ENCODE data around the gene SEPTIN10. TPM values are rescaled to one million over a fixed set of nuclear protein-coding genes. Genes with fewer than 3 reads are reported as not detected.

Gene SEPTIN10
- total and polyA plus RNA-seq, 2 experiments from 2014 or later, result 52.3 to 85.1 TPM

GRCh38 chr2:109529532-109530449, 84.0 kb downstream of the SEPTIN10 start:
- H3K27ac Mint-ChIP-seq, result no peak overlapping the region
- H3K27me3 Mint-ChIP-seq (ENCODE audit: insufficient read depth, low read depth, poor library complexity), result peaks cover 7% of the 10 kb centered on the region
- H3K4me3 ChIP-seq, result no peak overlapping the region
- H3K9me2 ChIP-seq (ENCODE audit: insufficient read depth), result no peaks in the 10 kb centered on the region
- H3K36me3 Mint-ChIP-seq (ENCODE audit: low read depth), result no peaks in the 10 kb centered on the region
- no peak for ATAC-seq
- H2AFZ ChIP-seq, result no peak overlapping the region
- no peak overlapping the region for H3K4me2 ChIP-seq
- no peak for DNase-seq (ENCODE audit: low spot score)
- H3K9me3 Mint-ChIP-seq, result no peaks in the 10 kb centered on the region
- no peak overlapping the region for H3K4me3 Mint-ChIP-seq
- no peaks in the 10 kb centered on the region for H3K4me1 Mint-ChIP-seq
- H3K27me3 ChIP-seq (ENCODE audit: insufficient read depth), result no peaks in the 10 kb centered on the region
- no peaks in the 10 kb centered on the region for H3K79me2 ChIP-seq (replicated peaks; ENCODE audit: insufficient read depth)
- H4K20me1 ChIP-seq (replicated peaks; ENCODE audit: insufficient read depth), result no peaks in the 10 kb centered on the region
- no peaks in the 10 kb centered on the region for H3K36me3 ChIP-seq (ENCODE audit: insufficient read depth)
- H3K27ac ChIP-seq (ENCODE audit: low read depth), result no peak overlapping the region
- no peak for TF ChIP-seq EZH2 (IDR thresholded peaks at IDR 0.05; ENCODE audit: low read depth, unreplicated experiment)
- no peak for TF ChIP-seq STAT1 (IDR thresholded peaks at IDR 0.05; ENCODE audit: unreplicated experiment)
- TF ChIP-seq ZNF462 (CRISPR knock-in tag; IDR thresholded peaks at IDR 0.05), result no peak
- TF ChIP-seq EZH2phosphoT487 (IDR thresholded peaks at IDR 0.05; ENCODE audit: unreplicated experiment), result no peak
- TF ChIP-seq POLR2AphosphoS5 (IDR thresholded peaks at IDR 0.05; ENCODE audit: low read depth), result no peak
- TF ChIP-seq NANOG (IDR thresholded peaks at IDR 0.05; ENCODE audit: borderline replicate concordance), result no peak
- no peak for TF ChIP-seq CTCF (conservative IDR thresholded peaks at IDR 0.05; ENCODE audit: low read depth in 2 of 2)
- no peak for TF ChIP-seq ZNF331 (CRISPR knock-in tag; IDR thresholded peaks at IDR 0.05; ENCODE audit: low read depth)
- TF ChIP-seq ETS1 (IDR thresholded peaks at IDR 0.05), result no peak
- no peak for TF ChIP-seq JUNB (IDR thresholded peaks at IDR 0.05; ENCODE audit: unreplicated experiment)
- no peak for TF ChIP-seq CREB1 (CRISPR knock-in tag; IDR thresholded peaks at IDR 0.05; ENCODE audit: low read depth)
- no peak for TF ChIP-seq REST (IDR thresholded peaks at IDR 0.05; ENCODE audit: unreplicated experiment)
- TF ChIP-seq ZNF114 (CRISPR knock-in tag; IDR thresholded peaks at IDR 0.05), result no peak
- no peaks in the 10 kb centered on the region for H3F3A ChIP-seq (replicated peaks; ENCODE audit: low read depth)
- no peaks in the 10 kb centered on the region for H3K4me1 ChIP-seq (ENCODE audit: insufficient read depth)
